Middle frontal gyrus (tissue), 1 donor: ENCODE data around the gene HSPA6.
"Not testable (repeated sequence)": the region's sequence is repeated elsewhere in the genome, so short reads cannot be mapped to it uniquely, and the experiment has no call there.

ENCODE experiments used
- DNase-seq: peaks from one replicate; pipeline ENCODE4 v3.0.0-alpha.2; 2015; ENCODE audit warnings: low spot score; ENCODE audit errors: extremely low spot score

HSPA6 gene

GRCh38 chr1:161503394-161503748 is 21.0 kb upstream of the HSPA6 start:
- DNase-seq: no peak

GRCh38 chr1:161505686-161506085 is 18.7 kb upstream of the HSPA6 start:
- no peak for DNase-seq

DNA sequence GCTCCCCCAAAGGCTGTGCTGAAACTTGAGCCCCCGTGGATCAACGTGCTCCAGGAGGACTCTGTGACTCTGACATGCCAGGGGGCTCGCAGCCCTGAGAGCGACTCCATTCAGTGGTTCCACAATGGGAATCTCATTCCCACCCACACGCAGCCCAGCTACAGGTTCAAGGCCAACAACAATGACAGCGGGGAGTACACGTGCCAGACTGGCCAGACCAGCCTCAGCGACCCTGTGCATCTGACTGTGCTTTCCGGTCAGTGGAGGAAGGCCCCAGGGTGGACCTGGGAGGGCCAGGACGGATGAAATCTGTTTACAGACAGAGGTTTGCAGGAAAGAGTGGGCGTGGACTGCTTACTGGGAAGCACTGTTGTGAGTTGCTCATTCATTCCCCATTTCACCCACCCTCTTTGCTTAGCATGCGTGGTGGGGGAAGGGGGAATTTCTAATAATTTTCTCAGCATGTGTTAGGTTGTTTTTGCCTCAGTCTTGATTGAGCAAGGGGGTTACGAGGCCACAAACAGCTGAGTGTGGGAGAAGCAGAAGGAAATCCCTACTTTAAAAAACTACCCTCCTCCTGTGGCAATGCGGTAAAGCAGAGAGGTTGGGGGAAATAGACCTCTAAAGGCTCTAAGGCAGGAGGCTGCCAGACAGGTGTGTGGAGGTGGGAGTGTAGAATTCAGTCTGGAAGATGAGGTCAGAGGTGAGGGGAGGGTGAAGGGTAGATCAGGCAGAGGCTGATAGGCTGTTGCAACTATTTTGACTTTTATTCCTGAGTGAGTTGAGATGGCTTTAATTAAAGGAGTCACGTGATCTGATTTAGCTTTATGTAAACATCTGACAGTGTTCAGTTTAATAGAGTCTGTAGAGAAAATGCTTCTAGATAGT is 17.8 kb upstream of the HSPA6 start:
- DNase-seq: no peak

DNA sequence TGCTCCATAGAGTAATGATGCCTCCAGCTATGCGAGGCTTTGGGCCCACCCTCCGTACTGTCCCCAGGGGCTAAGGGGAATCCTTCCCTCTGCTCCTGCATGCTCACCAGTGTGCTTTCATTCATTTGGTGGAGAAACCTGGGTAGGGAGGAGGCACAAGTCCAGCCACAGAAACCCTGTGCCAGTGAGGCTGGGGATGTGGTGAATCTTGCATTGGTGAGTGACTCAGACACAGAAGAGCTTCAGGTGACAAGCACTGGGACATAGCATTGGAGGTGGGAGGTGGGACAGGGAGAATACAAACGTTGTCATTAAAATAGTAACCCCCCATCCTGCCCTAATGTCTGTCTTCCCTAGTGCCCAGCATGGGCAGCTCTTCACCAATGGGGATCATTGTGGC is 13.9 kb upstream of the HSPA6 start:
- no peak for DNase-seq

DNA sequence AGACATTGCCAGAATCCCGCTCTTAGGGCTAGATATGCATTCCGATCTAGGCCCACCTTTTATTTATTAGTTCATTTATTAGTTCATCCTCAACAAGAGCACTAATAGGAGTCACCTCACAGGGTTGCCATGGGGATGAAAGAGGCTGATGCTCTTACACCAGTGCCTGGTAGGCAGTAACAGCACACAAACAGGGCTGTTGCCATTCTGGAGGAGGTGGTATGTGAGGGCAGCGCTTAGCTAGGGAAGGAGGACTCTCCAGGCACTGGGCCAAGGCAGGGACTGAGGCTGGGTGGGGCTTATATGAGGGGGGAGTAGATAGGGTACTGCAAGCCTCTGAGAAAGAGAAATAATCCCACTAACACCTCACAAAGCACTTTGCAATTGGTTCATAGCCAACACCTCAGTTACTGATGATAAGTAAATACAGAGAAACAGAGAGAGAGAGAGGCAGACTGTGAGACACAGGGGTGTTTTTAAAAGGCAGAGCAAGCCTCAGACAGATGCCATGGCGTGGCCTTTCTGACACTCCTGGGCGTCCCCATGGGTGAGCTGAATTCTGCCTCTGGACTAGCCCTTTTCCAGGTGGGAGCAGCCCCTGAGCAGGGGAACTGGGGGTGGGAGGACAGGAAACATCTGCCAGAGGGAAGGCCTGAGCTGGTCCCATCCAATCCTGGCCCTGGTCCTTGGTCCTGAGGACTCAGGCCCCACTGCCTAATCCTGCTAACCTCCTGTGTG is 13.2 kb upstream of the HSPA6 start:
- no peak for DNase-seq

DNA sequence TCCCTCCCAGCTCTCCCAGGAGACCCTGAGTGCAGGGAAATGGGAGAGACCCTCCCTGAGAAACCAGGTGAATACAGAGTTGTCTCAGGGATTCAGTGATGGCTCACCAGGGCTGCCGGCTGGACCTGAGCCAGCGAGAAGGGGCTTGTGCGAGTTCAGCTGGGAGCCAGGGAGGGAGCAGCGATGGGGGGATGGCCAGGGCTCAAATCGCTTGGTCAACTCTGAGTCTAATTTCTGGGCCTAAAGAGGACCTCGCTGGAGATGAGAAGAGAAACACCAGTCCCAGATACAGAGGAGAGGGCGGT is 12.6 kb upstream of the HSPA6 start:
- DNase-seq: no peak

DNA sequence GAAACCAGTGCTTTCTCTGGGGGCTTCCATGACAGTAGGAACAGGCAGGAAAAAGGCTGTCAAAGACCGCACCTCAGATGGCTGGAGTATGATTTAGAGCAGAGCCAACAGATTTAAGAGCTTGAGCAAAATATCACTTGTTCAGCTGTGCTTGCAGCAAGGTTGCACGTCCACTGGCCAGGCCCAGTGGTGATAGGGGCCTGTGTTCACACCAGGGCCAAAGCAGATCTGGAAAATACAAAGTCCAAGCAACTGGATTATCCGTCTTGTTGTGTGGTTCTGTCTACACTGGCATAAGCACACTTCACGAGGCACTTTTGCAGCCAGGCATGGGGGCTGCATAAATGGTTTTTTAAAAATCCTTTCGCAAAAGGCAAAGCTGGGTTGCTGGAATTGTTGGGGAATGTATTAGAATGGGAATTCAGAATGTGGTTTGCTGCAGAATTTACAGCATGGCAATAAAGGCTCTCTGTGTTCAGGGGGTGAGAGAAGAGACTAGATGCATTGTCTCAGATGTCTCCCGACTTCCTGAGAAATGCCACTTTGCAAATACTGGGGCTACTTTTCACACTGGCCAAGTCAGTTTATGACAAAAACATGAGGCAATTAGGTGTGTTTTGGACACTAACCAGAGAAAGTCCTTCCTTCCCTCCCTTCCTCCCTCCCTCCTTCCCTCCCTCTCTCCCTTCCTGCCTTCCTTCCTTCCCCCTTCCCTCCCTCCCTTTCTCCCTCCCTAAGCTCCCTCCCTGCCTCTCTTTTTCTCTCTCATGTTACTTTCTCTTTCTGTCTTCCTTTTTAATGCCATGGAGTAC is 11.5 kb upstream of the HSPA6 start:
- DNase-seq: not testable (repeated sequence)

- DNase-seq: not testable (repeated sequence)
Measured at GRCh38 chr1:161513448-161513780, 10.9 kb upstream of the HSPA6 start.

GRCh38 chr1:161513953-161514352 is 10.4 kb upstream of the HSPA6 start:
- DNase-seq: not testable (repeated sequence)

GRCh38 chr1:161523041-161523816 is 1.1 kb upstream of the HSPA6 start:
- not testable (repeated sequence) for DNase-seq

- not testable (repeated sequence) for DNase-seq
Measured at GRCh38 chr1:161524742-161525291, 477 bp downstream of the HSPA6 start.

DNA sequence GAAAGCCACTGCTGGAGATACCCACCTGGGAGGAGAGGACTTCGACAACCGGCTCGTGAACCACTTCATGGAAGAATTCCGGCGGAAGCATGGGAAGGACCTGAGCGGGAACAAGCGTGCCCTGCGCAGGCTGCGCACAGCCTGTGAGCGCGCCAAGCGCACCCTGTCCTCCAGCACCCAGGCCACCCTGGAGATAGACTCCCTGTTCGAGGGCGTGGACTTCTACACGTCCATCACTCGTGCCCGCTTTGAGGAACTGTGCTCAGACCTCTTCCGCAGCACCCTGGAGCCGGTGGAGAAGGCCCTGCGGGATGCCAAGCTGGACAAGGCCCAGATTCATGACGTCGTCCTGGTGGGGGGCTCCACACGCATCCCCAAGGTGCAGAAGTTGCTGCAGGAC is 981 bp downstream of the HSPA6 start:
- DNase-seq: not testable (repeated sequence)

GRCh38 chr1:161525918-161526317 is 1.6 kb downstream of the HSPA6 start:
- DNase-seq: not testable (repeated sequence)

- not testable (repeated sequence) for DNase-seq
Measured at GRCh38 chr1:161528550-161528949, 4.2 kb downstream of the HSPA6 start.

DNA sequence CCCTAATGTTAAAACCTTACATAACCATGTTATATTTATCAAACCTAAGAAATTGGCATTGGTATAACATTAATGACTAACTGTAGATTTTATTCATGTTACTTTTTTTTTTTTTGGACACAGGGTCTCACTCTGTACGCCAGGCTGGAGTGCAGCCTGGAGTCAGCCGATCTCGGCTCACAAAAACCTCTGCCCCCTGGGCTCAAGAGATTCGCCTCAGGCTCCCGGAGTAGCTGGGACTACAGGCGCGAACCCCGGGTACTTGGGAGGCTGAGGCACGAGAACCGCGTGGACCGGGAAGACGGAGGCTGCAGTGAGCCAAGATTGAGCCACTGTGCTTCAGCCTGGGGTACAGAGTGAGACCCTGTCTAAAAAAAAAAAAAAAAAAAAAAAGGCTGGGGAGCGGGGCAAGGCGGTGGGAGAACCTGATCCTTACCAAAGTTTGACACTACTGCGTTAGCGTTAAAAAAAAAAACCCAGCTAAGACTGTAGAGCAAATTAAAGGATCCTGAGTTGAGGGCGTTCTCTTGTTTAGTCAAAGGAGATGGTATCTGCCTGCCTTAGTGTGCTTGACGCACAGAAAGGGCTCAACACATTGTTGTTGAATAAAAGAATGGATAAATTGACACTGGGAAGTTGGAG is 5.2 kb downstream of the HSPA6 start:
- not testable (repeated sequence) for DNase-seq

DNA sequence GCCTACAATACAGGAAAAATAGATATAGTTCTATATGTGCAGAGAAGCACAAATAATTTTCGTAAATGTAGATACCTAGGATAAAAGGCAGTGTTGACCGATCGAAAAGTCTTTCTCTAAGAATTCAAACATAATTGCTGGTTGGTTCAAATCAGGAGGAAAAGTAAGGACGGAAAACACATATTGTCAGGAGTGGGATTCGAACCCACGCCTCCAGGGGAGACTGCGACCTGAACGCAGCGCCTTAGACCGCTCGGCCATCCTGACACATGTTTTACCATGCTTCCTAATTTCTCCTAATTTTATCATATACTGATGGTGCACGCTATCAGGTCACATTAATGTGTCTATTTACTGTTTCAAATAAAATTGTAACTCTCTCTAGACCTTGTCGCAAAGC is 5.8 kb downstream of the HSPA6 start:
- peak; percentile 37 for DNase-seq

GRCh38 chr1:161530671-161531641 is 6.6 kb downstream of the HSPA6 start:
- peak; percentile 81 for DNase-seq

DNA sequence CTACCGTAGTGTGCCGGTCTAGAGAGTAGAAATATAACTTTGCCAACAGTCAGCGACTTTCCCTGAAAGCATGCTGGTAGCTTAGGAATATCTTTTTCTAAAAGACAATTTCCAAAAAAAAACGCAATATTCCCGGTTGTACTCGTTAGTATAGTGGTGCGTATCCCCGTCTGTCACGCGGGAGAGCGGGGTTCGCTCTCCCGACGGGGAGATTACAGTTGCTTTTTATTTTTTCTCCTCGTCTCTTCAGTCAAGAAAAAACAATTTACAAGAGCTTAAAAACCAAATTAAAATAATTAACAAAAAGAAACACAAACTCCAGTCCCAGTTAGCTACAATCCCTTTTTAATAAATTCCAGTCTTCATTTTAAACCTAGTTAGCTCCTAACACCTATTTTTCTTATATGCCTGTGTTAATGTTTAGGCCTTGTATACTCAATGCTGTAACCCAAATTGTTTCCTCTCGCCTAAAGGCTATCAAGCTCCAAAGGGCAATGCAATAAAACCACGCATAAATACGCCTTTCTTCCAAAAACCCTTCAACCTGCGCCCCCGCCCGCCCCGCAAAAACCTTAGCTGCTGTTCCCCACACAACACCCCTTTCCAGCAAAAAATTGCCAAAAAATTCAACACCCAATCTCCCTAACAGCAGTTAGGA is 7.8 kb downstream of the HSPA6 start:
- DNase-seq: peak; percentile 29
